Naive thymus-derived CD4-positive, alpha-beta T cell (primary cell): Measurements from ENCODE around the gene APBB1IP. TPM values are rescaled to one million over a fixed set of nuclear protein-coding genes. Genes with fewer than 3 reads are reported as not detected.
"Not testable (repeated sequence)": the region's sequence is repeated elsewhere in the genome, so short reads cannot be mapped to it uniquely, and the experiment has no call there.

Experiments
- ATAC-seq: fragments of 150-1000 bp; cut with Tn5 transposase; 2 replicates; pipeline ENCODE4 v1.10.0; 2021; ENCODE audit warnings: mild to moderate bottlenecking, moderate library complexity
- CTCF ChIA-PET: fragments of 350-600 bp; sonication (Branson Sonifier 250); formaldehyde crosslinking; loops from one replicate; lab custom pipeline; 2021; ENCODE audit warnings: antibody characterized with exemption; lab: Charles Lee
- POLR2A ChIA-PET: fragments of 350-600 bp; sonication (Branson Sonifier 250); formaldehyde crosslinking; loops from one replicate; lab custom pipeline; 2021; ENCODE audit warnings: antibody characterized with exemption, inconsistent platforms; lab: Charles Lee
- DNase-seq, 9 donors: peaks; one replicate each; pipeline versions ENCODE4 v3.0.0 to v3.0.0-alpha.2; 2020 to 2022; ENCODE audit warnings: mixed read lengths in 1 of 9
- H3K27ac ChIP-seq: one replicate; pipeline ENCODE4 v1.7.0; 2013; ENCODE audit warnings: mild to moderate bottlenecking, low read depth, low read length, moderate library complexity
- H3K27me3 ChIP-seq, 2 donors: one replicate each; pipeline ENCODE4 v1.7.0; 2013; ENCODE audit warnings: low read length in 2 of 2, mild to moderate bottlenecking in 2 of 2, moderate library complexity in 2 of 2; ENCODE audit not compliant: control insufficient read depth in 2 of 2, insufficient read depth in 2 of 2
- H3K36me3 ChIP-seq, 3 experiments: 1 replicate in 2 of 3; 2 replicates in 1 of 3; pipeline ENCODE4 v1.7.0; 2013; ENCODE audit warnings: low read length in 3 of 3, mild to moderate bottlenecking in 3 of 3, moderate library complexity in 1 of 3; ENCODE audit not compliant: insufficient read depth in 3 of 3, control insufficient read depth in 2 of 3
- H3K4me1 ChIP-seq, 2 donors: one replicate each; pipeline ENCODE4 v1.7.0; 2013; ENCODE audit warnings: low read length in 2 of 2, mild to moderate bottlenecking in 2 of 2, moderate library complexity in 1 of 2; ENCODE audit not compliant: control insufficient read depth in 2 of 2, insufficient read depth in 2 of 2
- H3K4me3 ChIP-seq: 2 replicates; pipeline ENCODE4 v1.7.0; 2013; ENCODE audit warnings: mild to moderate bottlenecking, low read length
- H3K9me3 ChIP-seq, 3 experiments: 1 replicate in 2 of 3; 2 replicates in 1 of 3; pipeline ENCODE4 v1.7.0; 2013; ENCODE audit warnings: low read length in 3 of 3; ENCODE audit not compliant: control insufficient read depth in 2 of 3
- H3K27ac Mint-ChIP-seq, 9 donors: one replicate each; pipeline ENCODE4 v1.8.0; 2020 to 2022; ENCODE audit warnings: mixed read lengths in 9 of 9, mild to moderate bottlenecking in 8 of 9, moderate library complexity in 5 of 9, inconsistent platforms in 2 of 9
- H3K27me3 Mint-ChIP-seq, 5 donors: one replicate each; pipeline ENCODE4 v1.8.0; 2021 to 2022; ENCODE audit warnings: mixed read lengths in 5 of 5, mild to moderate bottlenecking in 1 of 5
- H3K36me3 Mint-ChIP-seq, 5 donors: one replicate each; pipeline ENCODE4 v1.8.0; 2020 to 2022; ENCODE audit warnings: mixed read lengths in 5 of 5, mild to moderate bottlenecking in 3 of 5, inconsistent platforms in 1 of 5
- H3K4me1 Mint-ChIP-seq, 7 donors: one replicate each; pipeline ENCODE4 v1.8.0; 2020 to 2022; ENCODE audit warnings: mixed read lengths in 7 of 7, mild to moderate bottlenecking in 3 of 7, inconsistent platforms in 1 of 7
- H3K4me3 Mint-ChIP-seq, 10 donors: one replicate each; pipeline ENCODE4 v1.8.0; 2020 to 2022; ENCODE audit warnings: mild to moderate bottlenecking in 10 of 10, mixed read lengths in 10 of 10, moderate library complexity in 6 of 10, inconsistent platforms in 2 of 10
- H3K9me3 Mint-ChIP-seq, 11 donors: one replicate each; pipeline ENCODE4 v1.8.0; 2020 to 2022; ENCODE audit warnings: mixed read lengths in 11 of 11, mild to moderate bottlenecking in 4 of 11, inconsistent platforms in 1 of 11, moderate library complexity in 1 of 11
- intact Hi-C, 2 donors: fragments of 100-400 bp; cut with micrococcal nuclease; formaldehyde crosslinking; loops; one replicate each; pipeline ENCODE4 v1.15.1; 2023
- polyA plus RNA-seq, 2 donors: library from polyadenylated mRNA; unstranded; fragments of 300-500 nt; fragmentation: Illumina TruSeq; gene quantifications; one replicate each; pipeline ENCODE4 v1.2.3, GENCODE V29; 2021
- total RNA-seq, 6 experiments: library from RNA in 5 of 6; stranded (reverse) in 5 of 6; gene quantifications; 1 replicate in 5 of 6; 2 replicates in 1 of 6; pipeline ENCODE4 v1.2.3 and lab custom pipeline; 2021 to 2026

The APBB1IP gene
- total and polyA plus RNA-seq, 7 experiments from 2014 or later = 60.2 to 101 (median 71.7) TPM

DNA sequence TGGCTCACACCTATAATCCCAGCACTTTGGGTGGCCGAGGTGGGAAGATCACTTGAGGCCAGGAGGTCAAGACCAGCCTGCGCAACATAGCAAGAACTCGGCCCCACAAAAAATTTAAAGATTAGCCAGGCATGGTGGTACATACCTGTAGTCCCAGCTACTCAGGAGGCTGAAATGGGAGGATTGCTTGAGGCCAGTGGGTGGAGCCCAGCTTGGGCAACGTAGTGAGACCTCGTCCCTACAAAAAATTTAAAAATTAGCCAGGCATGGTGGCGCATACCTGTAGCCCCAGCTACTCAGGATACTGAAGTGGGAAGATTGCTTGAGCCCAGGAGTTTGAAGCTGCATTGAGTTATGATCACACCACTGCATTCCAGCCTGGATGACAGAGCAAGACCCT lies 28.4 kb downstream of the APBB1IP start:
- intact Hi-C loops = loop anchor here in 1 of 2 donors (5.0 kb wide), 1 partner anchor 36 kb away; no protein-coding TSS in a partner anchor
- not testable (repeated sequence) for H3K27me3 ChIP-seq, H3K27me3 Mint-ChIP-seq, H3K9me3 Mint-ChIP-seq, DNase-seq, H3K4me3 ChIP-seq, ATAC-seq, H3K36me3 ChIP-seq, H3K9me3 ChIP-seq
- ChIA-PET CTCF (interaction anchor here (0.6 to 1.1 kb wide), 3 partner anchors 10 to 414 kb away, joined by 3 to 4 read pairs (median 3); no protein-coding TSS in a partner anchor), POLR2A (interaction anchor here (0.6 to 1.7 kb wide), 4 partner anchors 10 to 155 kb away, joined by 3 to 13 read pairs (median 4); partner anchors contain the start of gene APBB1IP)
- Mint-ChIP-seq H3K27ac (peak overlapping the region in 8 of 9 donors; percentile 80 to 91 (median 88)), H3K4me1 (peaks cover 58 to 100% (median 94%) of the 10 kb centered on the region in 7 donors), H3K36me3 (peaks cover 9 to 51% (median 21%) of the 10 kb centered on the region in 5 donors), H3K4me3 (peak overlapping the region in 4 of 10 donors; percentile 23 to 93 (median 63))
- peak overlapping the region; percentile 8 for H3K27ac ChIP-seq
- H3K4me1 ChIP-seq = peaks cover 43 to 61% of the 10 kb centered on the region in 2 donors

DNA sequence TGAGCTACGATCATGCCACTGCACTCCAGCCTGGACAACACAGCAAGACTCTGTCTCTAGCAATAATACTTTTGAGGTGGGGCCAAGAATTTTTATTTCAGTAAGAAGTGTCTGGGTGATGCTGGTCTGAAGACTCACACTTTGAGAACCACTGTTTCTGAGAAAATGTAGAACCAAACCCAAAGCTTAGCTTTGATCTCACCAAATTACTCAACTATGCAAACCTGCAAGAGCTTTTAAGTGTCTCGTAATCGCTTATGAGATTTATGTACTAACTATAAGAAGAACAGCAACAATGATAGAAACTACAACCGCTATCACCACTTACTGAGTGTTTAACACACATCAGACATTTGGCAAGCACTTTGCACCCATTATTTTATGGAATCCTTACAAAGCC lies 29.5 kb downstream of the APBB1IP start:
- Mint-ChIP-seq H3K27ac (peak overlapping the region; percentile 79 to 91 (median 85)), H3K4me3 (peak overlapping the region in 9 of 10 donors; percentile 23 to 93 (median 70)), H3K36me3 (peaks cover 8 to 52% (median 19%) of the 10 kb centered on the region in 5 donors), H3K27me3 (no peaks in the 10 kb centered on the region), H3K9me3 (peaks cover 0 to 2% (median 0%) of the 10 kb centered on the region in 11 donors), H3K4me1 (peaks cover 63 to 100% (median 94%) of the 10 kb centered on the region in 7 donors)
- Histone ChIP-seq H3K27ac (peak overlapping the region; percentile 42), H3K36me3 (peaks cover 0 to 8% (median 0%) of the 10 kb centered on the region in 3 experiments), H3K27me3 (no peaks in the 10 kb centered on the region), H3K9me3 (no peaks in the 10 kb centered on the region), H3K4me3 (no peak overlapping the region), H3K4me1 (peaks cover 53 to 66% of the 10 kb centered on the region in 2 donors)
- CTCF ChIA-PET = interaction anchor here (0.6 to 1.6 kb wide), 2 partner anchors 8 to 35 kb away, joined by 5 to 6 read pairs; no protein-coding TSS in a partner anchor
- intact Hi-C loops = loop anchor here (1.0 to 5.0 kb wide), 6 partner anchors 7 to 132 kb away; partner anchors contain the start of gene APBB1IP (in 1 of the 2)
- DNase-seq (peak in 1 of 9 donors; percentile 40), ATAC-seq (peak; percentile 17)
- POLR2A ChIA-PET = interaction anchor here (0.6 to 2.6 kb wide), 14 partner anchors 10 to 1515 kb away, joined by 3 to 19 read pairs (median 5); partner anchors contain the start of gene APBB1IP

DNA sequence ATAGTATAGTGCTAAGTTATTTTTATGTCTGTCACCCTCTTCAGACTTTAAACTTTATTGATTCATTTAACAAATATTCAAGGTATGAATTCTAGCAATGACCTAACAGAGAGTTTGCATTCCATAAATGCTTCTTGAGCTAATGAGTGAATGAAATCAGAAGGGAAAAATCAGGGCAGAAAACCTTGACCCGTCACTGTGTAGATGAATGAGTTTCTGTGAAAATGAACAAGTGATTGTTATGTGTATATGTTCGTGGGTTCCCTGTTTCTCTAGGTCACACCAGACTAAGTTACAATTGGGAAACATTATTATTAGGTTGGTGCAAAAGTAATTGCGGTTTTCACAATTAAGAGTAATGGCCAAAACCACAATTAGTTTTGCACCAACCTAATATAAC lies 30.1 kb downstream of the APBB1IP start:
- peak overlapping the region; percentile 1 for H3K4me3 ChIP-seq
- H3K36me3 Mint-ChIP-seq = peaks cover 4 to 52% (median 17%) of the 10 kb centered on the region in 5 donors

DNA sequence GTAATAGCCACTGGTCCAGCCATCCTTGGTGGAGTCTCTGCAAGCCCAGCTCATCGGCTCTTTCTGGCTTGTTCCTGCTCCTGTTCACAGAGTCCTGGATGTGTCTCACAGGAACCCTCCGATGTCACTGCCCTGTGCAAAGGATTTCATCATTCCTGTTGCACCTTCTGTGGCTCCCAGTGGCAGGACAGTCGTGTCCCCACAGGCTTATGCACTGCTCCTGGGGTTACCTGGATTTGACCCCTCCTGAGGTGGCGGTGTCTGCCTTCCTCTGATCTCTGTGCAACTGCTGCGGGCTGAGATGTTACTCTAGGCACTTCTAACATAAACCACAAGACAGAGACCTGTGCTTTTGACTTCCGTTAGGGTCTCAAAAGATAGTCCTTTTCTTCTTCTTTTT lies 30.6 kb downstream of the APBB1IP start:
- peaks cover 4 to 51% (median 18%) of the 10 kb centered on the region in 5 donors for H3K36me3 Mint-ChIP-seq
- peak overlapping the region; percentile 33 for H3K27ac ChIP-seq
- CTCF ChIA-PET = interaction anchor here (0.7 to 1.6 kb wide), 6 partner anchors 13 to 133 kb away, joined by 3 to 7 read pairs (median 4); no protein-coding TSS in a partner anchor
- H3K9me3 Mint-ChIP-seq = peaks cover 0 to 2% (median 0%) of the 10 kb centered on the region in 11 donors
- H3K27me3 ChIP-seq = no peaks in the 10 kb centered on the region
- no peaks in the 10 kb centered on the region for H3K9me3 ChIP-seq
- no peaks in the 10 kb centered on the region for H3K27me3 Mint-ChIP-seq
- intact Hi-C loops = loop anchor here (1.0 to 5.0 kb wide), 8 partner anchors 8 to 133 kb away; partner anchors contain the start of gene APBB1IP (in 1 of the 2)
- peaks cover 61 to 100% (median 92%) of the 10 kb centered on the region in 7 donors for H3K4me1 Mint-ChIP-seq
- H3K4me3 Mint-ChIP-seq = peak overlapping the region; percentile 66 to 93 (median 84)
- DNase-seq (peak in 8 of 9 donors; percentile 20 to 82 (median 76)), ATAC-seq (peak; percentile 94)
- POLR2A ChIA-PET = interaction anchor here (0.6 to 2.6 kb wide), 10 partner anchors 9 to 95 kb away, joined by 3 to 19 read pairs (median 4); no protein-coding TSS in a partner anchor
- peaks cover 64 to 76% of the 10 kb centered on the region in 2 donors for H3K4me1 ChIP-seq
- H3K27ac Mint-ChIP-seq = peak overlapping the region; percentile 83 to 96 (median 91)
- H3K4me3 ChIP-seq = peak overlapping the region; percentile 1
- H3K36me3 ChIP-seq = peaks cover 0 to 8% (median 0%) of the 10 kb centered on the region in 3 experiments

More for the DNA sequence above, 30.1 kb downstream of the APBB1IP start:
- Mint-ChIP-seq H3K27me3 (no peaks in the 10 kb centered on the region), H3K4me1 (peaks cover 63 to 100% (median 94%) of the 10 kb centered on the region in 7 donors), H3K27ac (peak overlapping the region in 8 of 9 donors; percentile 59 to 93 (median 84)), H3K9me3 (peaks cover 0 to 2% (median 0%) of the 10 kb centered on the region in 11 donors), H3K4me3 (peak overlapping the region; percentile 36 to 93 (median 72))
- Histone ChIP-seq H3K27me3 (no peaks in the 10 kb centered on the region), H3K36me3 (peaks cover 0 to 8% (median 0%) of the 10 kb centered on the region in 3 experiments), H3K27ac (peak overlapping the region; percentile 33), H3K4me1 (peaks cover 60 to 72% of the 10 kb centered on the region in 2 donors), H3K9me3 (no peaks in the 10 kb centered on the region)
- intact Hi-C loops = loop anchor here (1.0 to 5.0 kb wide), 5 partner anchors 8 to 133 kb away; partner anchors contain the start of gene APBB1IP (in 1 of the 2)
- no peak for DNase-seq
- POLR2A ChIA-PET = interaction anchor here (0.6 to 2.6 kb wide), 14 partner anchors 8 to 95 kb away, joined by 3 to 19 read pairs (median 5); partner anchors contain the start of gene APBB1IP
- ATAC-seq = no peak
- CTCF ChIA-PET = interaction anchor here (0.6 to 1.6 kb wide), 6 partner anchors 8 to 133 kb away, joined by 3 to 7 read pairs (median 4); no protein-coding TSS in a partner anchor

DNA sequence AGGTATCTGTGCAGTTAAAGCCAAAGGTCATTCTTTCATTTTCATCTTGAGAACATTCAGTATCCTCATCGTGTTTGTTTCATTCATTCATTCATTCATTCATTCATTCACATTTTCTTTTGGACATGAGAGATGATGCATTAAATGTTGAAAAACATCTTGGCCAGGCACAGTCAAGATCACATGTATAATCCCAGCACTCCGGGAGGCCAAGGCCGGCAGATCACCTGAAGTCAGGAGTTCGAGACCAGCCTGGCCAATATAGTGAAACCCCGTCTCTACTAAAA lies 34.3 kb downstream of the APBB1IP start:
- Mint-ChIP-seq H3K36me3 (peaks cover 4 to 47% (median 13%) of the 10 kb centered on the region in 5 donors), H3K4me1 (peaks cover 70 to 99% (median 88%) of the 10 kb centered on the region in 7 donors), H3K27ac (peak overlapping the region in 8 of 9 donors; percentile 71 to 95 (median 92)), H3K27me3 (no peaks in the 10 kb centered on the region), H3K9me3 (no peaks in the 10 kb centered on the region), H3K4me3 (peak overlapping the region in 7 of 10 donors; percentile 19 to 76 (median 60))
- H3K27ac ChIP-seq = no peak overlapping the region
- no peaks in the 10 kb centered on the region for H3K27me3 ChIP-seq
- no peak for DNase-seq
- peaks cover 84 to 86% of the 10 kb centered on the region in 2 donors for H3K4me1 ChIP-seq
- POLR2A ChIA-PET = interaction anchor here (0.8 to 2.5 kb wide), 4 partner anchors 10 to 33 kb away, joined by 3 to 14 read pairs (median 4); partner anchors contain the start of gene APBB1IP
- H3K9me3 ChIP-seq = no peaks in the 10 kb centered on the region
- CTCF ChIA-PET = no interaction called here
- no peak for ATAC-seq
- peaks cover 0 to 4% (median 0%) of the 10 kb centered on the region in 3 experiments for H3K36me3 ChIP-seq
- no peak overlapping the region for H3K4me3 ChIP-seq
- intact Hi-C loops = no loop called here

DNA sequence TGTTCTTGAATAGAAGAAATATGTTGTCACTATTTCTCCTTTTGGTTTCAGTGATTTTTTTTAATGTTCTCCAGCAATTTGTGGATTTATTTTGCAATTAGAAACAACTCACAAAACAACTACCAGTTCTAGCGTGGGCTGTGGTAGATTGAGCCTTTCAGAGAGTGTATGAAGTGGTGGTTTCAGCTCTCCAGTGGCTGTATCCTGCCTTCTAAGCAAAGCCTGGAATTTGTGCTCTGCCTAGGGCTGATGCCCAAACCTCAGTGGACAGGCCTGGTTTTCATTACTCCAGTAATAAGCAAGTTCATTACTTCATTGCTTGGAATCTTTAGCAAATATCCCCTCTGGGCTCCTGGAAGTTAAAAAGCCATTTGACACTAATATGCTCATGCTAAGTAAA lies 35.9 kb downstream of the APBB1IP start:
- ATAC-seq (peak; percentile 35), DNase-seq (no peak)
- ChIA-PET CTCF (interaction anchor here (0.7 kb wide), 1 partner anchor 11 kb away, joined by 3 read pairs; no protein-coding TSS in a partner anchor), POLR2A (interaction anchor here (0.7 to 1.8 kb wide), 7 partner anchors 10 to 36 kb away, joined by 3 to 5 read pairs (median 4); partner anchors contain the start of gene APBB1IP)
- H3K4me1 Mint-ChIP-seq = peaks cover 70 to 97% (median 86%) of the 10 kb centered on the region in 7 donors
- no peaks in the 10 kb centered on the region for H3K27me3 Mint-ChIP-seq
- H3K27ac Mint-ChIP-seq = peak overlapping the region; percentile 85 to 98 (median 95)
- Histone ChIP-seq H3K27ac (peak overlapping the region; percentile 68), H3K4me3 (no peak overlapping the region), H3K9me3 (no peaks in the 10 kb centered on the region), H3K36me3 (peaks cover 0 to 4% (median 0%) of the 10 kb centered on the region in 3 experiments), H3K4me1 (peaks cover 84 to 87% of the 10 kb centered on the region in 2 donors), H3K27me3 (no peaks in the 10 kb centered on the region)
- H3K9me3 Mint-ChIP-seq = no peaks in the 10 kb centered on the region
- peaks cover 7 to 45% (median 19%) of the 10 kb centered on the region in 5 donors for H3K36me3 Mint-ChIP-seq
- intact Hi-C loops = loop anchor here (1.0 to 2.0 kb wide), 2 partner anchors 13 to 25 kb away; no protein-coding TSS in a partner anchor
- H3K4me3 Mint-ChIP-seq = peak overlapping the region in 9 of 10 donors; percentile 59 to 86 (median 71)
